Cardiac fibroblast (primary cell): ENCODE data around the gene HOXC12.

Source experiments
- DNase-seq, 2 donors: peaks; one replicate each; pipeline versions ENCODE4 v3.0.0 to v3.0.0-alpha.2; 2010; ENCODE audit warnings: low read depth in 2 of 2
- H3K4me3 ChIP-seq, 2 donors: replicated peaks in 1 of 2; 1 replicate in 1 of 2; 2 replicates in 1 of 2; pipeline ENCODE4 v1.5.1; 2011; ENCODE audit warnings: low read depth in 2 of 2, low read length in 2 of 2, mild to moderate bottlenecking in 2 of 2, moderate library complexity in 1 of 2
- CTCF ChIP-seq: IDR thresholded peaks from one replicate; pipeline ENCODE4 v1.5.1; 2011; ENCODE audit warnings: low read depth, mild to moderate bottlenecking, low read length, inconsistent platforms

HOXC12 gene

GRCh38 chr12:53942467-53942997 is 12.2 kb upstream of the HOXC12 start:
- TF ChIP-seq CTCF, result no peak
- no peak overlapping the region for H3K4me3 ChIP-seq
- DNase-seq, result no peak

GRCh38 chr12:53944209-53944608 is 10.5 kb upstream of the HOXC12 start:
- no peak overlapping the region for H3K4me3 ChIP-seq
- DNase-seq, result no peak
- TF ChIP-seq CTCF, result no peak

GRCh38 chr12:53944907-53945847 is 9.5 kb upstream of the HOXC12 start:
- no peak for TF ChIP-seq CTCF

GRCh38 chr12:53947743-53948142 is 7.0 kb upstream of the HOXC12 start:
- TF ChIP-seq CTCF, result no peak
- DNase-seq, result no peak
- no peak overlapping the region for H3K4me3 ChIP-seq

More at GRCh38 chr12:53944907-53945847, 9.5 kb upstream of the HOXC12 start:
- H3K4me3 ChIP-seq, result no peak overlapping the region
- no peak for DNase-seq

GRCh38 chr12:53948650-53949593 is 5.8 kb upstream of the HOXC12 start:
- H3K4me3 ChIP-seq, result no peak overlapping the region
- no peak for TF ChIP-seq CTCF
- DNase-seq, result no peak

GRCh38 chr12:53949631-53950436 is 4.9 kb upstream of the HOXC12 start:
- no peak for TF ChIP-seq CTCF
- H3K4me3 ChIP-seq, result no peak overlapping the region
- no peak for DNase-seq
